Stimulated activated CD4-positive, alpha-beta T cell treated with anti-CD3 and anti-CD28 coated beads, Interleukin-2, amount 100 ng/mL, for 48 hours (primary cell): ENCODE results near the gene TCEAL9.
A peak's percentile ranks its signal among the peaks of the same experiment; 100 is the strongest.
"Not testable (repeated sequence)": the region's sequence is repeated elsewhere in the genome, so short reads cannot be mapped to it uniquely, and the experiment has no call there.

Experiments
- DNase-seq, 2 donors: peaks; one replicate each; pipeline ENCODE4 v3.0.0-alpha.2; 2020

Gene TCEAL9, protein sequence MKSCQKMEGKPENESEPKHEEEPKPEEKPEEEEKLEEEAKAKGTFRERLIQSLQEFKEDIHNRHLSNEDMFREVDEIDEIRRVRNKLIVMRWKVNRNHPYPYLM

DNA sequence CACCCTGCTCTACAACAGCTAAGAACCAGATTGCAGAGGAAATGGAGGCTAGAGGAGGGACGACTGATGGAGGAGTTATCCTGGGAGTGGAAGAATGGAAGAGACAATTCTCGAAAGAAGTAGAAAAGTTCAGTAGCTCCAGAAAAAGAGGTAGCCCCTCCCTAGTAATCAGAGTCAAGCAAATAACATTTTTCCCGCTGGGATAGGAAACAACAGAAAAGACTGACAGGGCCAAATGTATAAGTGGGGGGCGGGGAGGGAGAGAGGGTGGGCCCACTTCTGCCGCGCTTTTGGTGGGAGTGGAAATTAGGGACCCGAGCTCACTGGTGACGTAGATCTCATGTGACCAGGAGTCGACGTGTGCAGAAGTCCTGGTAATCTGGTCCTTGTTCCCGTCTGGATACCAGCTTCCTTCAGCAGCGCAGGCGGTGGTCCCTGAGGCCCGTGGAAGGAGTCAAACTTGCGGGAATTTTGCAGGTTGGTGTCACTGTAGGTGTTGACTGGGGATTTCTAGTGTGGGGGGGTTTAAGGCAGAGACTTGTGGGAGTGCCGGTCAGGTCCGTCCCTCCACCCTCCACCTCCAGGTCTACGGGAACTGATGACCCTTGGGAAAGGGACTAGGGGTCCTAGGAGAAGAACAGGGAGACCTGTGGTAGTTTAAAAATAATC lies at the start of gene TCEAL9:
Gene TCEAL9 (plus strand): TSS at position 377 of the 669 bp plus-strand sequence. CDS start 1,179 bp downstream, outside the sequence.
- no peak for DNase-seq

DNA sequence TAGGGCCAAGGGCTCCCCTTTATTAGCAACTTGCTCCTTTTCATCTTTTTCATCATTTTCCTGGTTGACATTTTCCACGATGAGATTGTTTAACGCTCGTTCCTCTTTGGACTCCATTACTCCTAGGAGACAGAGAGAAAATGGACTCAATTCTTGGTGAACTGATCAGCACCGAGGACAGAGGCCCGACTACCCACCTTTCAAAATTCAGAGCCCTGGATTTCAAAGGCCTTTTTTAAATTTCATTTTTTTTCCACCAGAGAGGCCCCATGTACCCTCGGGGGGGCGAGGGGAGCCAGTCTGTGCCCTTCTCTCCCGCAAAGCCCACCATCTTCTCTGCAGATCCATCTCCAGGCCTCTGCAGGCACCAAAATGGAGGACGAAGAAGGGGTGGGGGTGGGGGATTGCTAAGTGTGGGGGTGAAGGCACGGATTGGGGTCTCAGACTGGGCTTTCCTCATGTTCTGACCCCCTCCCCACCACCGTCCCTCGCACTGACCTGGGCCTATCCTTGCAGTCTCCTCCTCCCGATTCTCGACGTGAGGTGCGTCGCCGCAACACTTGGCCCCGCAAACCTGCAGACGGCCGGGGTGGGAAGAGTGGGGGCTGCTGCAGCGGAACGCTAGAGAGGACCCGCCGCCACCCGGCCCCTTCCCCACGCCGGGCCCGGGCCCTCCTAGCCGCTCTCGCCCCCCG lies 46.3 kb upstream of the TCEAL9 start:
- DNase-seq: no peak

DNA sequence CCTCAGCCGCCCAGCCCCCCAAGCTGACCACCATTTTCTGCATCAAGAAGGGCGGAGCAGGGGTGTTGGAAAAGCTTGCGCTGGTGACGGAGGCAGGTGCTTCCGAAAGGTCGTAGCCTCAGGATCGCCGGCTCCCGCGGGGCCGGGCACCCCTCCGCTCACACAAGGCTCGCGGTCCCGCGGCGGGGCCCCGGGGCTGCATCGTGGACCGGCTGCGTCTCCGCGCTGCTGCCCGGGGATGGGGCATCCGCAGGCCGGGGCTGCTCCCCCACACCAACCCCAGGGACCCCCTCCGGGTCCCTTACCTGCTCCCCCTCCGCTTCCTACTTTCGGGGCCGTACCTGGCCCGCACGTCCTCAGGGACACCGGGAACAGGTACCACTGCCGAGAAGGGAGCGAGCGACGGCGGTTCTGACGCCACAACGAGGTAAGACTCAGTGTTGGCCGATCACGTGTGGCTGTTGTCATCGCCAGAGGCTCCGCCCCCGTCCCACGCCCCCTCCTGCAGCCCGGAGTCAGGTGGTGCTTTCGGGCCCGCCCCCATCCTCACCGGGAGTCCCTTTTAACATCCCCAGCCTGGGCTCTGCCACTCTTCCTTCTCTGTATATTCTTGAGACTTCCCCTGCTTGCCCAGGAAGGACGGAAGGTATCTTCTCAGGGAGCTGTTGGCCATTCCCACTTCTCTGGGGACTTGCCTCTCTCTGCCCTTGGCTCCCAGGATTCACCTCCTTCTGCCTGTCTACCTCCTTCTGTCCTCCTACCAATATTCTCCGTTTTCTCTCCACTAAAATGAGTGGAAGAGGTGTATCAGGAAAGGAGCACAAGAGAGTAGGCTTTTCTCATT lies 45.5 kb upstream of the TCEAL9 start, which contains the start of gene BEX2:
Gene BEX2 (minus strand): TSS at position 436 of the 844 bp plus-strand sequence. CDS start 1,014 bp downstream, outside the sequence.
- DNase-seq: peak; percentile 67 to 70

DNA sequence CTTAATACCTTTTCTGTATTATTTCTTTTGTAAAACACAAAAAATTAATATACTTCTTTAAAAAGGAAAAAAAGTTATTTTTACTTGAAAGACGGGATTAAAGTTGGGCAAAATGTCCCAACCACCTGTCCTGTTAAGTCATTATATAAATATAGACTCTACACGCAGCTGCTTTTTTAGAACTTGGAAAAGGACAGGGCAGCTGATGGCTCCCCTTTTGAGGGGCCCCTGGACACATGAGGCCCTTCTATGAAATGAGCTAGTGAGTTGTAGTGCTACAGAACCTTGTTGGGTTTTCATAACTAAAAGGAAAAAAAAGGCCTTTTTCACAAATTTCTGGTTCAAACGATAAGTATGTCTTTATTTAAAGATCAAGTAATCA lies 44.9 kb upstream of the TCEAL9 start:
- no peak for DNase-seq

DNA sequence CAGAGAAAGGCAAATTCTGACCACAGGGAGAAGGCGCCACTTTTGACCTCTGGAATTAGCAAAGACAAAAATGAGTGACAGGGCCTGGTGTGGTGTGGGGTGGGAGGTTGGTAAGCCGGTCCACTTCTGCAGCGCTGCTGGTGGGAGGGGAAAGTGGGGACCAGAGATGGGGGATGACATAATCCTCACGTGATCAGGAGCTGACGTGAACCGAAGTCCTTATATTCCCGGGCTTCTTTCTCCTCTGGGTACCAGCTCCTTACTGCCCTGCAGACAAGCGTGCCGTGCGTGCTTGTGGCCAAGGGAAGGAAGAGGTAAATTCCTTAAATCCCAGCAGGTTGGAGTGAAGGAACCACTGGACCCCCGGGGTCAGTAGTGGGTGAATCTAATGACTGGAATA lies 26.3 kb upstream of the TCEAL9 start, which contains the start of gene TCEAL7:
Gene TCEAL7 (plus strand): TSS at position 249 of the 400 bp plus-strand sequence. CDS start 1,165 bp downstream, outside the sequence.
- no peak for DNase-seq

DNA sequence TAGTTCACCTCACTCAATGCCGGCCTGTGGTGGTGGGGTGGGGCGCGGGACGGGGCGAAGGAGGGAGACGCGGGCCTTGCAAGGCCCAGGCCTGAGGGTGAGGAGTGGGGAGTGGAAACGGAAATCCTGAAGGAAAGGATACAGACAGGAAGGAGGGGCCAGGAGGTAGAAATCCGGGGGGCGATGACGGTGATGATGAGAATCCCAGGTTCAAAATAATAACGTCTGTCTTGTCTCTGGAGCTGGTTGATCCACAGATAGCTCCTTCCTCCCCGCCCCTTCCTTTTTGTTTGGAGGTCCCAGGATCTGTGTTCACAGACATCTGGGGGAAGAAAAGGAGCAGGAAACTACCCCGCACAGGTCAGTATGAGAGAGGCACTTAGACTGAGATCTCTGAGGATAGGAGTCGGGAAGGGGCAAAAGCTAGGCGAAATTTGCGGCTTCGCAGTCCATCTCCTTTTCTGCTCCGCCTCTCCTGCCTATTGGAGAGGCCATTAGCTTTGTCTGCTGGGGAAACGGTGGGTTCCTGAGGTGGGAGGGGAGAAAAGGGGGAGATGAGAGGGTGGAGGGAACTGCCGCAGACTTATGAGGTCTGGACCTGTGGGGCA lies 25.5 kb upstream of the TCEAL9 start:
- no peak for DNase-seq

DNA sequence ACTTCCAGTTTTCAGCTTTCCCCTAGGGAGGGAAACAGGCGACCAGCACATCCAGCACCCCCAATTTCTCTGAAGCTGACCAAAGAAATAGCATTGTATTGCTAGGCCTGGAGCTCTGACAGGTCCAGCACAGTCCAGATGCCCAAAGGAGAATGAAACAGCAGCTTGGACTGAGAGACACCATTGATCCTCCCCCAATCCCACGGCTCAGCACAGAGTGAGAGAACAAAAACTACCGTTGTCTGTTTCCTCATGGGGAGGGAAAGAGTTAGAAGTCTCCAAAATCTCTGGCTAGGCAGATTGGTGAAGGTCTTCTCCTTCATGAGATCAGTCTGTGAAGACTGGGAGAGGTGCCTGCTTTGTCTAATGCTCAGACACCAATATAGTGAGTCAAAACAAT lies 17.6 kb upstream of the TCEAL9 start:
- DNase-seq: no peak

DNA sequence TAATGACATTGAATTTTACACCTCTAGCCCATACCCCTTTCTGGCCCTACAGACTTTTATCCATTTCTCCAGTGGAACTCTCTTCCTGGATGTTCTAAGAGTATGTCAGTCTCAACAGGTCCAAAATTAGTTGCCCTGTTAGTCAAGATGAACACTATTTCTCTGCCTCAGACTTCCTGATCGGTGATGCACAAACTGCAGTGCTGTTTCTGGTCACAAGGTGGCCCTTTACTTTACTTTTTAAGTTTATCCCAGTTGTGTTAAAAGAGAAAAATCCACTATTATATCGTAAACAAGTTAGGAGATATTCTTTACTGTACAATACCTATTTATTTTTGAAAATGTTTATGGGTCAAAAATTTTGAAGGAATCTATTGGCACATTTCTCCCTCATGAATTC lies 13.2 kb upstream of the TCEAL9 start:
- peak; percentile 7 to 19 for DNase-seq

DNA sequence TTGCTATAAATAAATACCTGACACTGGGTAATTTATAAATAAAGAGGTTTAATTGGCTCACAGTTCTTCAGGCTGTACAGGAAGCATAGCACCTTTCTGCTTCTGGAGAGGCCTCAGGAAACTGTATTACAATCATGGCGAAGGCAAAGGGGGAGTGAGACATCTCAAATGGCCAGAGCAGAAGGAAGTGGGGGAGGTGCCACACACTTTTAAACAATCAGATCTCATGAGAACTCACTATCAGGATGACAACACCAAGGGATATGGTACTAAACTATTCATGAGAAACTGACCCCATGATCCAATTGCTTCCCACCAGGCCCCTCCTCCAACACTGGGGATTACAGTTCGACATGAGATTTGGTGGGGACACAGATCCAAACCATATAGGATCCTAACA lies 11.7 kb upstream of the TCEAL9 start:
- no peak for DNase-seq

DNA sequence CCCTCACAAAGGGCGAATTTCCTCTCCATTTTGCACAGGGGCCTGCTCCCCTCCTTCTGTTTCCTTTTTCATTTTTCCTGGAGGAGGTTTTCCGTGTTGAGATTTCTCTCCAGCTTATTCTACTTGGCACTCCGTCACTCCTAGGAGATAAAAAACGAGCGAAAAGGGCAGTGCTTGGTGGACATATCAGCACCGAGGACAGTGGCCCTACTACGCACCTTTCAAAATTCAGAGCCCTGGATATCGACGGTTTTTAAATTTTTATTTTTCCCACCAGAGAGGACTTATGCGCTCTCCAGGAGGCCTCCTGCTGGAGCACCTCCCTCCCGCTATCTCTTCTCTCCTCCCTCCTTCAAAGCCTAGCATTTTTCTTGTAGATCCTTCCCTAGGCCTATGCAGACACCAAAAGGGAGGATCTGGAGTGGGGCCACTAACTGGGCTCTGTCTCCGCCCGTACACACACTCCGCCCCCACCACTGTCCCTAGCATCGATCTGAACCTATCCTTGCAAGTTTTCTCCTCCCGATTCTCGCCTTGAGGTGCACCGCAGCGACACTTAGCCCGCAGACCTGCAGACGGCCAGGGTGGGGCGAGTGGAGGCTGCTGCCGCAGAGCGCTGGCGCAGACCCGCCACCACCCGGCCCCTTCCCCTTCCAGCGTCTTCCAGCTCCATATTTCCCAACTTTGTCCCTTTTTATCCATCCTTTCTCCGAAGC lies 8.5 kb upstream of the TCEAL9 start:
- DNase-seq: no peak

DNA sequence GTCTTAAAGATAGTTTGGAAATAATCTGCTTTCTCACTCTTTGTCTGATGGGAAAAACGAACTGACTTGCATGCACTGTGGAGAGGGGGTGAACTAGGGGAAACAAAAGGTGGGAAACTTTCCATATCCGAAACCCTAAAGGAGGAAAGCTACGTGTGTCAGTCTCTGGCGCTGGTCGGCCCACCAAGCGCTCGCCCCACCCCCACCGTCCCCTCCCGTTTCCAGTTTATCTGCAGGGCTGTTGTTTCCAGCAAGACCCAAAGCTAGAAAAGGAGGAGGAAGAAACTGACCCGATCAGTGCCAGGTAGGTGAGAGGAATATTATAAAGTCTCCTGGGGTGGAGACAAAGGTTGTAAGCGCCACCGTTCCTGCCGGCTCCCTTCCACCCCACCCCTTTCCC lies 552 bp downstream of the TCEAL9 start:
- DNase-seq: no peak

DNA sequence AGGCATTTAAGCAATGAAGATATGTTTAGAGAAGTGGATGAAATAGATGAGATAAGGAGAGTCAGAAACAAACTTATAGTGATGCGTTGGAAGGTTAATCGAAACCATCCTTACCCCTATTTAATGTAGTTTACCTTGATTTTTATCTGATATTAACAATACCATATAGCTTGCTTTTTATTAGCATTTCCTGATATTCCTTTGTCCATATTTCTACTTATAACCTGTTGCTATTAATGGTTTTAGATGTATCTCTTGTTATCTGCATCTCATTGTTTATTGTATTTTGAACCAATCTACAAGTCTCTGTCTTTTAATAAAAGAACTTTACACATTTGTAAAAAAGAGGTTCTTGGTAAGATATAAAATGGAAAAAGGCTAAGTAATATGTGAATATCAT lies 1.6 kb downstream of the TCEAL9 start:
- DNase-seq: no peak

DNA sequence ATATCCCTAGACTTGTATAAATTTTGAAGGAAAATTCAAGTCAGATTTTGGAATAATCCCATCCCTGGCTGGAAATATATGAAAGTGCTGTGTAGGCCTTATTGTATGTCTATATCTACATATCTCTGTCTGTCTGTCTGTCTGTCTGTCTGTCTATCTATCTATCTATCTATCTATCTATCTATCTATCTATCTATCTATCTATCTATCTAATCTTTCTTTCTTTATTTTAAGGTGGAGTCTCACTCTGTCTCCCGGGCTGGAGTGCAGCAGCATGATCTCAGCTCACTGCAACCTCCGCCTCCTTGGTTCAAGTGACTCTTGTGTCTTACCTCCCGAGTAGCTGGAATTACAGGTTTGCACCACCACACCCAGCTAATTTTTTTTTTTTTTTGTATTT lies 3.3 kb downstream of the TCEAL9 start:
- DNase-seq: not testable (repeated sequence)

DNA sequence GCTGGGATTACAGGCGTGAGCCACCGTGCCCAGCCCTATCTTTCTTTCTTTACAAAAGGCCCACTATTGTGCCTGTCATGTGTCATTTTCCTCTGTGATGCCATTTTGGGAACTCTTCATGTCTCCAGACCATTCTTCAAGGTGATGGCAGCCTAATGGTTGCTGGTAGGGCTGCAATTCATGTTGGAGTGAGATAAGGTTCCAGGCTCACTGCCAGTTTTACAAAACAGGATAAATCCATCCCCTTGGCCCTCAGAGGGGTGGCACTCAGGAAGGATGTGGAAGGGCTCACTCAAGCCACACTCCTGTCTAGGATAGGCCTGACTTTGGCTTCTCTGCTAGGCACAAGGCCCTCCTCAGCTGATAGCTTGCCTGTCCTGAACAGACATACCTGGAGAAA lies 3.8 kb downstream of the TCEAL9 start:
- no peak for DNase-seq

DNA sequence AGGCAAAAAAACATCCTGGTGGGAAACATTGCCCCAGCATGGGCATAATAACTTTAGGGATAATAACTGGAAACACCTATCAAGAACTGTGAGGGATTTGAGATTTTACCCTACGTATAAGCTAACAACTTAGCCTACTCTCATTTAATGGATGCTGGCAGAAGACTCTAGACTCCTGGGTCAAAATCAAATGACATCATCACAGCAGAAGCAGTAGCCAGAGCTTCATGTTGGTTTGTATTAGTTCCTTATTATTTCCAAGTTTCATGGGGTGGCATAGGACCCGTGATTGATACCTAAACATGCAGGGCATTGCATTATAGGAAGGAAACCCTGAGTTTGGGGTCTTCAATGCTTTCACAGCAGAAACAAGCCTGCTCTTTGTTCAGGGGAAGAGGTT lies 4.6 kb downstream of the TCEAL9 start:
- no peak for DNase-seq

DNA sequence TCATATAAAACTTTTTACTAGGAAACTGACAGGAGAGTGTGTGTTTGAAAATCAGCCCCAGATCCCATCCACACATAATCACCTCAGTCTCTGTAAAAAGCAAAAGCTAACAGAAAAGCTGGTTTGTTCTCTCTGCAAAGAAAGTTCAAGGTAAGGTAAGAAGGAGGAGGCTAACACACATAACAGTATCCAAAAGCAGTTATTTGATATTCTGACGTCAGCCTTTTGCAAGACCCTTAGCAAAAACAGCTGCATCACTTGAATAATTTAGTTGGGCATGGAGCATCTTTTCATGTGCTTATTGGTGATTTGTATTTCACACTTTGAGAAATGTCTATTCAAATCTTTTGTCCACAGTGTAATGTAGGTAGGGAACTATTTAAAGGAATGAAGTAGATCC lies 5.5 kb downstream of the TCEAL9 start:
- DNase-seq: no peak

DNA sequence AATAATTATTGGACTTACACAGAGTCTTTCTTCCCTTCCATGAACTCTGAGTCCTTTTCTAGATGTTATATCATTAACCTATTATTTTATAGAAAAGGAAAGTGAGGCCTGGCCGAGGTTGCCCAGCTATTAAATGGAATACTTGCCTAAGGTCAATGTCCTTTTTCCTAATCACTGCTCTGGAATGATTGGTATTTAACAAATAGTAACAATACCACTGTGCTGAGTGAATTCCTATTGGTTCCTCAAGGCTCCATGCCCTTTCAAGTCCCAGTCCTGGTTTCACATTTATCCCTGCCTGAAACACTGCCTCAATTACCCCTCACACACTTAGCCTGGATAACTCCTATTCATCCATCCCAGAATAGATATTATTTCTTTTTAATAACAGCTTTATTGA lies 6.2 kb downstream of the TCEAL9 start:
- no peak for DNase-seq

DNA sequence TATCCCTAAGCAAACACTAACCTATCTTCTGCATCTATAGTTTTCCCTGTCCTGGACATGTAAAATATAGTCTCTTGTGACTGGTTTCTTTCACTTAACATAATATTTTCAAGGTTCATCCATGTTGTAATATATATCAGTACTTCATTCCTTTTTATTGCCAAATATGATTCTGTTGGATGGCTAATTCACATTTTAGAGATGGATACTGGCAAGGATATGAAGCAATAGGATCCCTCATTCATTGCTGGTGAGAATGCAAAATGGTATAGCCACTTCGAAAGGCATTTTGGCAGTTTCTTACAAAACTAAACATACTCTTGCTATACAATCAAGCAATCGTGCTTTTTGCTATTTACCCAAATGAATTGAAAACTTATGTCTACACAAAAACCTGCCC lies 6.7 kb downstream of the TCEAL9 start:
- no peak for DNase-seq

DNA sequence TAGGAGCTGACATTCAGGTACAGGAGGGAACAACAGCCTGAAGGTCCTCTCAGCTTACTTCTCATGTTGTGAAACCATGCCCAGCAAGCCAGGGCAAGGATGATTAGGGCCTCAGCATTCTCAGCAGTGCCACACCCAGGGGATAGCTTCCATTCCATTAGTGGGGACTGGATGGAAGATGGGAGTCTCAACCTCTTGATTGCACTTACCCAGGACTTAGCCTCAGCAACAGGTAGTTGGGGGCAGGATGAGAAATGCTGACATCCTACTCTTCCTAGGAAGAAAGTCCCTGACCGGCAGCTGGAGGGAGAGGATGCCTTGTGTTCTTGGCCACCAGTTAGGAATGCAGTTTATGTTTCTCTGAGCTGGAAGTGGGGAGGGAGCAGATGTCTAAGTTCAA lies 11.2 kb downstream of the TCEAL9 start:
- DNase-seq: no peak

DNA sequence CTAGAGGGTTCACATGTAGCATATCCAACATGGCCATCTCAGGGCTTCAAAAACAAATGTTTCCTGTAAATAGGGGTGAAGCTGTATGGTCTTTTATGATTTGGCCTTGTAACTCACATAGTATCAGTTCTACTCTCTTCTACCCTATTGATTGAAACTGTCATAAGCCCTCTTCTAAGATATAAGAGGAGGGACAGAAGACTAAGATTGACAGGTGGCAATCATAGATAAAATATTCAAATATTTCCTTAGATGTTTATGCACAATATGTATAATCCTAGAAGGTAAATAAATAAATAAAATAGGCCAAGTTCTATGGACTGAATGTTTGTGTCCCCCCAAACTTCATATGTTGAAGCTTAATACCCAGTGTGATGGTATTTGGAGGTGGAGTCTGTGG lies 13.2 kb downstream of the TCEAL9 start:
- no peak for DNase-seq

DNA sequence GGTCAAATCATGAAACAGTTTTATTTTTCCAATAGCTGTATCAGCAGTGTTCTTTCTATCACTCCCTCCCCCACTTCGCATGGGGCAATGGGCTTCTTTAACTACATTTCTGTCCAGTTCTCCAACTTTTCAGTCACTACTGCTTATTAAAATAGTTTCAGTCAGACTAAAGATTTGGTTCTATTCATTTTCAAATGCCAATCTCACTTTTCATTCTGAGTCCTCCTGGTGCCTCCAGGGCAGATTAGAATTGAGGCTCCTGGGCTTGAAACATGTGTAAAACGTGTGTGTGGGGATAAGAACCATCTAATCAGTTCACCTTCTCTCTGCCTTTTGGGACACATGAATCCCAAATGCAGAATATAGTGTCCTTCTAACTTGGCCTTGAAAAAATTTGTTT lies 16.6 kb downstream of the TCEAL9 start:
- no peak for DNase-seq

DNA sequence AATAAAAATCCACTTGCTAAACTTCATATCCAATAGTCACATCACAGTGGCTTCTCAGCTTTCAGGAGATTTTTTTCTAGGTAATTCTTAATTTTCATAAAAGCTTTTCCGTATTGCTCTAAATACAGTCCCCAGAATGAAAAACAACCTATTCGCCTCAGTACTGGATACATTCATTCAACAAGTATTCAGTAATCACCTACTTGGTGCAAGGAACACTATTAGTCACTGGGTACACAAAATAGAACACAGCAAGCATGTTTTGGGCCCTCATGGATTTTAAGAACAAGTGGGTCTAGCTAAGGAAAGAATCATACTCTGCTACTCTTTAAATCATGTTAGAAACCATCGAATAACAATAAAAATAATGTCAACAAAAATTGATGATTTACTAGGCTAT lies 17.3 kb downstream of the TCEAL9 start:
- no peak for DNase-seq
